Measurements from ENCODE around the gene CHORDC1.

DNA sequence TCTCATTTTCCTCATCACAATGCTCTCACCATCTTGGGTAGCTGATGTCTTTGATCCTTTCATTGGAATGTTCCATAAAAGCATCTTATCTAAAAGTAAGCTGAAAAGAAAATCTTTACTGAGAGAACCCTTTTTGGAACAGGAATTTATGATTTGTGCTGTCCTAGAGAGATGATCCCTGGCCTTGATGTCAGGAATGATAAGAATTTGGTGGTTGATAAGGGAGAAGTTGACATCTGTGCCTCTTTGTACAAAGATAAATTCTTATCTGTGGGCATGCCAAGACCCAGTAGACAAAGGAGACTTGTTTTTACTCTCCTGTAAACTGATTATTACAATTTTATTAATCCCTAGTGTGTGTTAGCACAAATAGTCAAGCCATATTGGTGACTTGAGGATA is 51.5 kb downstream of the CHORDC1 start:
- TF ChIP-seq, protein P1, sequence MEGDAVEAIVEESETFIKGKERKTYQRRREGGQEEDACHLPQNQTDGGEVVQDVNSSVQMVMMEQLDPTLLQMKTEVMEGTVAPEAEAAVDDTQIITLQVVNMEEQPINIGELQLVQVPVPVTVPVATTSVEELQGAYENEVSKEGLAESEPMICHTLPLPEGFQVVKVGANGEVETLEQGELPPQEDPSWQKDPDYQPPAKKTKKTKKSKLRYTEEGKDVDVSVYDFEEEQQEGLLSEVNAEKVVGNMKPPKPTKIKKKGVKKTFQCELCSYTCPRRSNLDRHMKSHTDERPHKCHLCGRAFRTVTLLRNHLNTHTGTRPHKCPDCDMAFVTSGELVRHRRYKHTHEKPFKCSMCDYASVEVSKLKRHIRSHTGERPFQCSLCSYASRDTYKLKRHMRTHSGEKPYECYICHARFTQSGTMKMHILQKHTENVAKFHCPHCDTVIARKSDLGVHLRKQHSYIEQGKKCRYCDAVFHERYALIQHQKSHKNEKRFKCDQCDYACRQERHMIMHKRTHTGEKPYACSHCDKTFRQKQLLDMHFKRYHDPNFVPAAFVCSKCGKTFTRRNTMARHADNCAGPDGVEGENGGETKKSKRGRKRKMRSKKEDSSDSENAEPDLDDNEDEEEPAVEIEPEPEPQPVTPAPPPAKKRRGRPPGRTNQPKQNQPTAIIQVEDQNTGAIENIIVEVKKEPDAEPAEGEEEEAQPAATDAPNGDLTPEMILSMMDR (IDR thresholded peaks at IDR 0.05 in 8 of 11, conservative IDR thresholded peaks at IDR 0.05 in 3 of 11): no peak
- no peak for TF ChIP-seq POLR2AphosphoS5 (IDR thresholded peaks at IDR 0.05)

Measured in spleen (tissue), 7 donors.